GM20000 (cell line): ENCODE data around the gene GUCY1B1.

Experiments
- DNase-seq: peaks from one replicate; pipeline ENCODE4 v3.0.0; 2012; ENCODE audit warnings: low spot score
- TF ChIP-seq, protein P1 (sequence below): IDR thresholded peaks from 2 replicates; pipeline ENCODE4 v1.5.1; 2012; ENCODE audit warnings: mild to moderate bottlenecking, control low read depth; ENCODE audit errors: extremely low read depth, missing control alignments

GUCY1B1 gene

DNA sequence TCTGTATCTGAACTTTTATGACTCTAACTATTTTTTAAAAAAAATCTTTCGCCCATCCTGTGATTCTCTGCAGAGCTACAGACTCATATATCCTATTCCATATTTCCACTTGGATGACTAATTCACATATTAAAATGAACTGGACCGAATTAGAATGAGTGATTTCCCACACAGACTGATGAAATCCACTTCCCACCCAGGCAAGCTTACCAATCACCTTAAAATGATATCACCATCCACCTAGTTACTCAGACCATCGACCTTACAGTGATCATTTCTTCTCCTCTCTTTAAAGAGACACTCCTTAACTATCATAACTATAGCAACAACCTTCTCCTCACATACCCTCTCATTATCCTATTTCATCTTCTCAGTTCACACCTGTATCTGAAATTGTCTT, 34.1 kb upstream of the GUCY1B1 start:
- TF ChIP-seq, protein P1, sequence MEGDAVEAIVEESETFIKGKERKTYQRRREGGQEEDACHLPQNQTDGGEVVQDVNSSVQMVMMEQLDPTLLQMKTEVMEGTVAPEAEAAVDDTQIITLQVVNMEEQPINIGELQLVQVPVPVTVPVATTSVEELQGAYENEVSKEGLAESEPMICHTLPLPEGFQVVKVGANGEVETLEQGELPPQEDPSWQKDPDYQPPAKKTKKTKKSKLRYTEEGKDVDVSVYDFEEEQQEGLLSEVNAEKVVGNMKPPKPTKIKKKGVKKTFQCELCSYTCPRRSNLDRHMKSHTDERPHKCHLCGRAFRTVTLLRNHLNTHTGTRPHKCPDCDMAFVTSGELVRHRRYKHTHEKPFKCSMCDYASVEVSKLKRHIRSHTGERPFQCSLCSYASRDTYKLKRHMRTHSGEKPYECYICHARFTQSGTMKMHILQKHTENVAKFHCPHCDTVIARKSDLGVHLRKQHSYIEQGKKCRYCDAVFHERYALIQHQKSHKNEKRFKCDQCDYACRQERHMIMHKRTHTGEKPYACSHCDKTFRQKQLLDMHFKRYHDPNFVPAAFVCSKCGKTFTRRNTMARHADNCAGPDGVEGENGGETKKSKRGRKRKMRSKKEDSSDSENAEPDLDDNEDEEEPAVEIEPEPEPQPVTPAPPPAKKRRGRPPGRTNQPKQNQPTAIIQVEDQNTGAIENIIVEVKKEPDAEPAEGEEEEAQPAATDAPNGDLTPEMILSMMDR = no peak
- DNase-seq = no peak

DNA sequence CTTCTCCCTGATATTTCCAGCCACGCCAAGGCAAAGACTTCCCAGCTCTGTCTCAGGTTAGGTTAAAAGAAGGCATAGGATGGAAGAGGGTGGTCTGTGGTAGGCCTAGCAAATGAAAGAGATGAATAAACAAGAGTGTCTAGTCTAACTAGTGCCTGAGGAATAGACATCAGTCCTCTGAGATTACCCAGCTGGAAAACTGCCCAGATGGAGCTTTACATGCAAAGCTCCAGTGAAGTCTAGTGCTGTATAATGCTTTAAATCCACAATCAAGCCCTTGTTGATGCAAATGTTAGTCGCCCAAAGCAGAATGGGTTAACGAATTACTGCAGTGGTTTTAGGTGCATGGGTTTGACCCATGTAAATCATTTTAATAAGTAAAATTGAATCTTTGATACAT, 24.8 kb upstream of the GUCY1B1 start:
- TF ChIP-seq, protein P1 = no peak
- DNase-seq = no peak

DNA sequence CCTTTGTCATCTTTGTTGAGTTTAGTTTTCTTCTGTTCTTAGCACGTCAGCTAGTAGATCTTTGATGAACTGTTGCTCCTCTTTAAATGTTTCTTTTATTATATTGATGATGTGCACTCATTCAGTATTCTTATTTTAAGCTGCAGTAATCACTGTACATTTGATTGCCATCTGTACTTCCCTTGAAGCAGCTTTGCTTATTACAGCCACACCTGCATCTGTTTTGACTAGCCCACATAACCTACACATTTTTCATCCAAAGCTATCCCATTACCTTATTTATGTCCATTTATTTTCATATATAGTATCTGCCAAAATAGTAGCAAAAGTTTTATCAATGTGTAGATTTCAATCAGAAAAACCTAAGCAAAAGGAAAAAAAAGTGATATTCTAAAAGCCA, 23.9 kb upstream of the GUCY1B1 start:
- no peak for DNase-seq
- TF ChIP-seq, protein P1 = no peak

DNA sequence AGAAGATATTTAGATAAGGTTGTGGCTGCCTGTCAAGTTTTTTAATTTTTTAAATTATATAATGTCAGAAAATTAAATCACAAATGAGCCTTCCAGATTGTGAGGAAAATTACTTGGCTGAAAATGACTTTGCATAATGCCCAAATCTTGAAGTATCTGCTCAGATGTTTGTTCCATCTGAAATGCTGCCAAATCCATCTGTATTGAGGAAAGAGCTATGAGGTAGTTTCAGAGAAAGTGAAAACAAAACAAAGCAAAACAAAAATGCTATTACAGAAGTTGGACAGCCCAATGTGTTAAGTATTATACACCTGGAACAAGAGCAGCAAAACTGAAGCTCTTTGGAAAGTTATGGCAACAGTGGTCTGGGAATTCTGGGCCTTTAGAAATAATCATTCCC, 23.3 kb upstream of the GUCY1B1 start:
- no peak for DNase-seq
- TF ChIP-seq, protein P1 = no peak

DNA sequence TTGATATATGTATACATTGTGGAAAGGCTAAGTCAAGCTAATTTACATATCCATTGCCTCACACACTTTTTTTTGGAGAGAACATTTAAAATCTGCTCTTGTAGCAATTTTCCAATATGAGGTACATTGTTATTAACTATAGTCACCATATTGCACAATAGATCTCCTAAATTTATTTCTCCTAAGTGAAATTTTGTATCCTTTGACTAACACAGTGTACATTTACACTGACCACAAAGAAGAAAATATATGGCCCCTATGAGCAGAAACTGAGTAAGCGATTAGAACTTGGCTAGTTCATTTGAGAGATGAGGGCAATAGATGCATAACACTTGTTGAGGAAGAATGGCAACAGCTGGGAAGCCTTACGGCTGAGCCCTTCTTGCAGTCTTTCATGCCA, 20.3 kb upstream of the GUCY1B1 start:
- no peak for DNase-seq
- TF ChIP-seq, protein P1 = no peak

DNA sequence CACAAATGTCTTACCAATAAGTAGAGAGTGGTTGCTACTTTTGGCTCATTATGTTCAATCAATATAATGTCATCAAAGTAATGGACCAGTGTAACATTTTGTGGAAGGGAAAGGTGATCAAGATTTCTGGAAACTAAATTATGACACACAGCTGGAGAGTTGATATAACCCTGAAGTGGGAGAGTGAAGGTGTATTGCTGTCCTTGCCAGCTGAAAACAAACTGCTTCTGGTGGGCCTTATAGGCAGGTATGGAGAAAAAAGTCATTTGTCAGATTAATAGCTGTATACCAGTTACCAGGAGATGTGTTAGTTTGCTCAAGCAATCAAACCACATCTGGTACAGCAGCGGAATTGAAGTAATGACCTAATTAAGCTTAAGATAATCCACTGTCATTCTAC, 17.3 kb upstream of the GUCY1B1 start:
- DNase-seq = no peak

DNA sequence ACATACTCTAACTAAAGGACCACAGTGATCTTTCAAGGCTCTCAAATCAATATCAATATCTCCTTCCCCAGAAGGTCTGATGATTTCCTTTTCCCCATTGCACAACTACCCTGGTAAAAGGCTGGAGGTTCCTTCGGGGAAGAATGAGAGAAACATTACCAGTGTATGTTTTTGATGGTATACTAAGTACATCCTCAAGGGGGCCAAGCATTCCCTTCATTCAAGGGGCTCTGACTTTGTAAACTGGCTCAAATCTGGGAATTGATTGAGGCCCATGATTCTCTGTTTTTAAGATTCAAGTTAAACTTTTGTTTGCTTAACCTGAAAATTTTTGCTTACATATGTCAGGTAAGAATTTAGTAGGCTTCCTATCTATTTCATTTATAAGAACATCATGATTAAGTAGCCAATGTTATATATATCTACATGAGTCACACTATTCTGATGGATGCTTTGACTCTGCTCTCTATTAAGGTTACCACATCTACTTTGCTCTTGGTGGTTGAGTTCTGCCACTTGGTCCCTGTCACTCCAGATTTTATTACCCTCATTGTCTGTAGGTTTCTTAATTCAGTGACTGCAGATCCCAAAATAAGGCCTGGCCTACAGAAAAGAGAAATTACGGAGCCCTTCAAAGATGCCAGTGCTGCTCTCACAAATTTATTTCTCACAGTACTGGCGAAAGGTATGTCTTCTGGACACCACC, 16.4 kb upstream of the GUCY1B1 start:
- TF ChIP-seq, protein P1 = no peak
- DNase-seq = no peak

More for the DNA sequence above, 17.3 kb upstream of the GUCY1B1 start:
- TF ChIP-seq, protein P1 = no peak
